Transverse colon (tissue), 3 donors: Measurements from ENCODE around the gene SUPT4H1.

Source experiments
- CTCF ChIP-seq, 5 experiments: fragments of 200-600 bp in 3 of 5; fragments of 450-650 bp in 2 of 5; sonication (generic) in 3 of 5; IDR thresholded peaks; 1 replicate in 2 of 5; 2 replicates in 3 of 5; pipeline ENCODE4 v1.5.1; 2016 to 2017; ENCODE audit warnings: antibody characterized with exemption in 5 of 5, inconsistent platforms in 3 of 5, mild to moderate bottlenecking in 2 of 5, moderate library complexity in 1 of 5
- POLR2A ChIP-seq: fragments of 450-650 bp; IDR thresholded peaks from one replicate; pipeline ENCODE4 v1.6.1; 2016; ENCODE audit warnings: antibody characterized with exemption, mild to moderate bottlenecking, moderate library complexity

- no peak for TF ChIP-seq POLR2A
- TF ChIP-seq CTCF (IDR thresholded peaks at IDR 0.05): no peak
These were observed 30.2 kb downstream of the SUPT4H1 start for GRCh38 chr17:58321571-58322525.
